Measurements from ENCODE around the gene GSTT2B.
"Not testable (repeated sequence)": the region's sequence is repeated elsewhere in the genome, so short reads cannot be mapped to it uniquely, and the experiment has no call there.

GSTT2B gene

DNA sequence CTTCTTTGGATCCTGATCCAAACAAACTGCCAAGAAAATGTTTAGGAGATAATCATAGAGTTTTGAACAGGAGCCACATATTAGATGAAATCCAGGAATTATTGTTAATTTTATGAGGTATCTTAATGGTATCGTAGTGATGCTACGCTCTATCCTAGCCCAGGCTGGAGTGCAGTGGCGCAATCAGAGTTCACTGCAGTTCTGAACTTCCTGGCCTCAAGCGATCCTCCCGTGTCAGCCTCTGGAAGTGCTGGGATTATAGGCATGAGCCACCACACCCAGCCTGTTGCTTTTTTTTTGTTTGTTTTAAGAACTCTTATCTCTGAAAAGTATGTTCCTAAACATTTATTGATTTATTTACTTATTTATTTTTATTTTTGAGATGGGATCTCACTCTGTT, 41.9 kb upstream of the GSTT2B start:
- Histone ChIP-seq H3K9me3 (ENCODE audit: low read length) (no peaks in the 10 kb centered on the region), H3K27me3 (ENCODE audit: control insufficient read depth in 1 of 2, insufficient read depth in 2 of 2, low read length in 2 of 2) (no peaks in the 10 kb centered on the region), H3K9ac (ENCODE audit: low read length) (no peak overlapping the region), H3K27ac (ENCODE audit: low read depth, low read length) (no peak overlapping the region), H3K4me3 (ENCODE audit: low read depth in 1 of 2, low read length in 2 of 2) (no peak overlapping the region), H3K4me1 (ENCODE audit: insufficient read depth, low read length) (peaks cover 11% of the 10 kb centered on the region), H3K36me3 (ENCODE audit: insufficient read depth, low read length) (no peaks in the 10 kb centered on the region)

DNA sequence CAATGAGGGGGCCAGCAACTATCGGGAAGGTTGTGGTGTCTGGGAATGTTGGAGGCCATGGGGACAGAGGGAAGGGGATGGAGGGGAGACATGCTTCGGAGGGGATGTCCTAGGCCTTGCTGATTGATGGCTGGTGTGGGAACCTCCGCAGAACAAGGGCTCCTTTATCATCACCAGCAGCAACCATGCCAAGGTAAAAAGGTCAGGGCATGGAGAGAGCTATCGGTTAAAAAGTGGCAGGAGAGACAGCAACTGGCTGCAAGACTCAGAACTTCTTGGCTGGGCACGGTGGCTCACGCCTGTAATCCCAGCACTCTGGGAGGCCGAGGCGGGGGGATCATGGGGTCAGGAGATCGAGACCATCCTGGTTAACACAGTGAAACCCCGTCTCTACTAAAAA, 41.3 kb upstream of the GSTT2B start:
- no peak overlapping the region for H3K27ac ChIP-seq (ENCODE audit: low read depth, low read length)
- no peaks in the 10 kb centered on the region for H3K27me3 ChIP-seq (ENCODE audit: control insufficient read depth in 1 of 2, insufficient read depth in 2 of 2, low read length in 2 of 2)
- H3K36me3 ChIP-seq (ENCODE audit: insufficient read depth, low read length), result no peaks in the 10 kb centered on the region
- H3K4me1 ChIP-seq (ENCODE audit: insufficient read depth, low read length), result peaks cover 11% of the 10 kb centered on the region
- H3K9me3 ChIP-seq (ENCODE audit: low read length), result no peaks in the 10 kb centered on the region
- no peak overlapping the region for H3K9ac ChIP-seq (ENCODE audit: low read length)
- no peak overlapping the region for H3K4me3 ChIP-seq (ENCODE audit: low read depth in 1 of 2, low read length in 2 of 2)

DNA sequence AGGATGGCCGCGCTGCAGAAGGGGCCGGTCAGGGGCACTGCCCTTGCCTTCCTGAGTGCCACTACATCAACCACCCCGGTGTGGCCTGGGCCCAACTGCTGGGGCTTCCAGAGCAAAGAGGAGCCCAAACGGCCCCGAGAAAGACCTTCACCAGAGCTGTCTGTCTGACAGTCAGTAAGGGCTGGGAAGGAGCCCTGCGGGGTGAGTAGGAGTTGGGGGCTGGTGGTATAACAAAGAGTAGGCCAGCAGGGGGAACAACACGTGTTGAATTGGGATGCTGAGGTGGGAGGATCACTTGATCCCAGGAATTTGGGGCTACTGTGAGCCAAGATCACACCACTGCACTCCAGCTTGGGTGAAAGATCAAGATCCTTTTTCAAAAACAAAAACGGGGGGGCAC, 40.3 kb upstream of the GSTT2B start:
- Histone ChIP-seq H3K9ac (ENCODE audit: low read length) (no peak overlapping the region), H3K9me3 (ENCODE audit: low read length) (no peaks in the 10 kb centered on the region), H3K27ac (ENCODE audit: low read depth, low read length) (no peak overlapping the region), H3K36me3 (ENCODE audit: insufficient read depth, low read length) (no peaks in the 10 kb centered on the region), H3K4me3 (ENCODE audit: low read depth in 1 of 2, low read length in 2 of 2) (no peak overlapping the region), H3K4me1 (ENCODE audit: insufficient read depth, low read length) (peaks cover 11% of the 10 kb centered on the region), H3K27me3 (ENCODE audit: control insufficient read depth in 1 of 2, insufficient read depth in 2 of 2, low read length in 2 of 2) (no peaks in the 10 kb centered on the region)

DNA sequence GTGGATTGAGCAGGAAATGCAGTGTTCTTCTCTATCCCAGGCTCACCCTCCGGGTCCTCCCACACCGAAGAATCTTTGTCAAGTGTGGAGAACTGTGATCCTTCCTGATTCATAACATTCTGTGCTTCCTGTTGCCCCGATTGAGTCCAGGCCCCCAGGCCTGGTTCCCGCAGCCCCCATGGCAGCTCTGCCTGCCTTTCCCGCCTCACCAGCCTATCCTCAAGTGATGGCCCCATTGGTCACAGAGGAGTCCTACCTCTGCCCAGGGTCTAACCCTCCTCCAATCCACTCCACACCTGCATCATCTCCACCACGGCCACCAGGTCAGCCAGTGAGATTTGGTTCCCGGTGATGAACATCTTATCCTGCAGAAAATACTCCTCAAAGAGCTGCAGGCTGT, 38.8 kb upstream of the GSTT2B start:
- H3K4me1 ChIP-seq (ENCODE audit: insufficient read depth, low read length); H3K4me3 ChIP-seq (ENCODE audit: low read depth in 1 of 2, low read length in 2 of 2); H3K36me3 ChIP-seq (ENCODE audit: insufficient read depth, low read length); H3K9ac ChIP-seq (ENCODE audit: low read length); H3K27ac ChIP-seq (ENCODE audit: low read depth, low read length); H3K27me3 ChIP-seq (ENCODE audit: control insufficient read depth in 1 of 2, insufficient read depth in 2 of 2, low read length in 2 of 2); H3K9me3 ChIP-seq (ENCODE audit: low read length): not testable (repeated sequence)

DNA sequence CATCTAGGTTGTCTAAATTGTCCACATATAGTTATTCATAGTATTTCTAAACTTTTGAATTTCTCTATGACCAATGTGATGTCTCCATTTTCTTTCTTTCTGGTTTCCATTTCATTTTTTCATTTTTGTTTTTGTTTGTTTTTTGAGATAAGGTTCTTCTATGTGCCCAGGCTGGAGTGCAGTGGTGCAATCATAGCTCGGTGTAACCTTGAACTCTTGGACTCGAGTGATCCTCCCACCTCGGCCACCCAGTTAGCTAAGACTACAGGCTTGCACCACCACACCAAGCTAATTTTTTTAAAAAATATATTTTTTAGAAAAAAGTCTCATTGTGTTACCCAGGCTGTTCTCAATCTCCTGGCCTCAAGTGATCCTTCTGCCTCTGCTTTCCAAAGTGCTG, 36.1 kb upstream of the GSTT2B start:
- H3K4me3 ChIP-seq (ENCODE audit: low read depth in 1 of 2, low read length in 2 of 2), result no peak overlapping the region
- H3K9ac ChIP-seq (ENCODE audit: low read length), result no peak overlapping the region
- H3K4me1 ChIP-seq (ENCODE audit: insufficient read depth, low read length), result no peaks in the 10 kb centered on the region
- no peaks in the 10 kb centered on the region for H3K27me3 ChIP-seq (ENCODE audit: control insufficient read depth in 1 of 2, insufficient read depth in 2 of 2, low read length in 2 of 2)
- no peak overlapping the region for H3K27ac ChIP-seq (ENCODE audit: low read depth, low read length)
- H3K36me3 ChIP-seq (ENCODE audit: insufficient read depth, low read length), result no peaks in the 10 kb centered on the region
- H3K9me3 ChIP-seq (ENCODE audit: low read length), result no peaks in the 10 kb centered on the region

DNA sequence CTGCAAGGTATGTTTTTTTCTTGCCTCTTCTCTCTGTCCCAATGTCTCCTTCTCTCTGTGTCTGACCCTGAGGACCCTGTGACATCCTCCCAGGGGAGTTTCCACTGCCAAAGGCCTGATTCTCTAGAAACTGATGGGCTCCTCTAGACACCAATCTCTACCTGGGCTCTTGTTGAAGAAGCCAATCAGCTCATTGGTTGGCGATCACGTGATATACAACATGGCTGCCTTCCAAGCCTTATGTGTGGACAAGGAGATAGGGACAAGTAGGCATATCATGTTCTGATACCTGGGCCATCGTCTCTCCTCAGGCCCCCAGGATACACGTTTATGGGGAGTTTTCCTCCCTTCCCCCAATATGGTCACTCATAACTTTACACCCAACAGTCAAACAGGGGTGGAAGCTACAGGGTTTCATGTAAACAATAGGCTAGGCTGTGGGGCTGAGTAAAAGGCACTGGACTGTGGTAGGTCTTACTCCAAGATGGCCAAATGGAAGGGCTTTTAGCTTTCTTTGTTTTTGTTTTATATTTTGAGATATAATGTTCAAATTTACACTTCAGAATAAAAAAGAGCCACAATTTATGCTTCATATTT, 32.7 kb upstream of the GSTT2B start:
- not testable (repeated sequence) for H3K27me3 ChIP-seq (ENCODE audit: control insufficient read depth in 1 of 2, insufficient read depth in 2 of 2, low read length in 2 of 2)

DNA sequence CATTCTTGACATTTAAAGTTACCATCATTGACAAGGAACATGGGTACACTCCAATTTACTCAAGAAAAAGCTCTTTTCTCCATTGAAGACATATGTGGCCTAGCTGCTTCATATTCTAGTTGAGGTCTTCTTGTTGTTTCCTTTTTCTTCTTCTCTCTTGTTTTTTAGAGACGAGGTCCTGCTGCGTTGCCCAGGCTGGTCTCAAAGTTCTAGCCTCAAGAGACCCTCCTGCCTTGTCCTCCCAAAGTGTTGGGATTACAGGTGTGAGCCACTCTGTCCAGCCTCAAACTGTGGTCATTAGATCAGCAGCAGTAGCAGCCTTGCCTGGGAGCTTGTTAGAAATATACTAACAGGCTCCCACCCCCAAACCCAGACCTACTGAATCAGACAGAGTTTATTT, 32.1 kb upstream of the GSTT2B start:
- not testable (repeated sequence) for H3K4me1 ChIP-seq (ENCODE audit: insufficient read depth, low read length); H3K27ac ChIP-seq (ENCODE audit: low read depth, low read length); H3K27me3 ChIP-seq (ENCODE audit: control insufficient read depth in 1 of 2, insufficient read depth in 2 of 2, low read length in 2 of 2); H3K36me3 ChIP-seq (ENCODE audit: insufficient read depth, low read length); H3K4me3 ChIP-seq (ENCODE audit: low read depth in 1 of 2, low read length in 2 of 2); H3K9ac ChIP-seq (ENCODE audit: low read length); H3K9me3 ChIP-seq (ENCODE audit: low read length)

More for the DNA sequence above, 32.7 kb upstream of the GSTT2B start:
- not testable (repeated sequence) for H3K9me3 ChIP-seq (ENCODE audit: low read length); H3K27ac ChIP-seq (ENCODE audit: low read depth, low read length); H3K9ac ChIP-seq (ENCODE audit: low read length); H3K36me3 ChIP-seq (ENCODE audit: insufficient read depth, low read length); H3K4me1 ChIP-seq (ENCODE audit: insufficient read depth, low read length); H3K4me3 ChIP-seq (ENCODE audit: low read depth in 1 of 2, low read length in 2 of 2)

DNA sequence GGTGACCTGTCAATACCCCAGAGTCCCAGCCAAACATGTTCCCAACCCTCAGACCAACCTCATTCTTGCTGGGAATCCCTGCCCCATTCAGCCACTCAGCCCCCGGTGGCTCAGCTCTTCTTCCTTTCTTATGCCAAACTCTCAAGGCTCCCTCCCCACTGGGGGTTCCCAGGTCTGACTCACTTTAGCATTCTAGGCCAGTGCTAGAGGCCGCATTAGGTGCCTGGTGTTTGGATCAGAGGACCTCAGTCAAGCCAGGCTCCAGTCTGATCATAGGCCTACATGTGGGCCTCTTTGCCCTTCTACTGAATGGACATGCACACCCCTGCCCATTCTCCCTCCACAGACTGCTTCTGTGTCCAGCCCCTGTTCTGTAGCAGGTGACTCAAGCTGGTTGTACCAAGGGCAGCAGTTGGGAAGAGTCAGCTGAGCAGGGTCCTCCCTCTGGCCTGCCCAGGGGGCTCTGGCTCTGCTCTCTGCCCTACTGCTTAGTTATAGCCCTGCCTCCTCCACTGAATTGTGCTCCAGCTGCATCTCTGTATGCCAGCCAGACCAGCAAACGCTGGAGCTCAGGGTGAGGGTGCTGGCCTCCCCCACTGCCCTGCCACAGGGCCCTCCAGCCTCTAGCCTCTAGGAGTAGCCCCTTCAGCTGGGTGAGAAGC, 28.7 kb upstream of the GSTT2B start:
- not testable (repeated sequence) for H3K36me3 ChIP-seq (ENCODE audit: insufficient read depth, low read length); H3K27me3 ChIP-seq (ENCODE audit: control insufficient read depth in 1 of 2, insufficient read depth in 2 of 2, low read length in 2 of 2); H3K27ac ChIP-seq (ENCODE audit: low read depth, low read length); H3K4me3 ChIP-seq (ENCODE audit: low read depth in 1 of 2, low read length in 2 of 2); H3K4me1 ChIP-seq (ENCODE audit: insufficient read depth, low read length); H3K9ac ChIP-seq (ENCODE audit: low read length); H3K9me3 ChIP-seq (ENCODE audit: low read length)

DNA sequence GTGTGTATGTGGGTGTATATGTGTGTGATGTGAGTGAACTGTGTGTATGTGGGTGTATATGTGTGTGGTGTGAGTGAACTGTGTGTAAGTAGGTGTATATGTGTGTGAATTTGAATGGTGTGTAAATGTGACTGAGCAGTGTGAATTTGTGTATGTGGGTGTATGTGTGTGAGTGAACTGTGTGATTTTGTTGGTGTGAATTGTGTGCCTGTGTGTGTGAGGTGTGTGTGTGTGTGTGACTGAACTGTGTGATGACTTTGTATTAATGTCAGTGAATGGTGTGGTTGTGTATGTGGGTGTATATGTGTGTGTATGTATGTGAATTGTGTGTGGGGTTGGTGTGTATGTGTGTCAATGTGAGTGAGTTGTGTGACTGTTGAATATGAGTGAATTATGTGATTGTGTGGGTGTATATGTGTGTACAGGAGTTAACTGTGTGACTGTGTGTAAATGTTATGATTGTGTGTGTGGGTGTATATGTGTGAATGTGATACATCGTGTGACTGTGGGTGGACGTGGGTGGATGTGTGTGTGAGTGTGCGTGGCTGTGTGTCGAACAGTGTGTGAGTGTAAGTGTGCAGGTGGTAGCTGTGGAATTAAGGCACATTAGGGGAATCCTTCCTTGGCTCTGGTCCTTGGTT, 25.7 kb upstream of the GSTT2B start:
- not testable (repeated sequence) for H3K9ac ChIP-seq (ENCODE audit: low read length); H3K36me3 ChIP-seq (ENCODE audit: insufficient read depth, low read length); H3K27ac ChIP-seq (ENCODE audit: low read depth, low read length); H3K27me3 ChIP-seq (ENCODE audit: control insufficient read depth in 1 of 2, insufficient read depth in 2 of 2, low read length in 2 of 2); H3K4me3 ChIP-seq (ENCODE audit: low read depth in 1 of 2, low read length in 2 of 2); H3K4me1 ChIP-seq (ENCODE audit: insufficient read depth, low read length); H3K9me3 ChIP-seq (ENCODE audit: low read length)

DNA sequence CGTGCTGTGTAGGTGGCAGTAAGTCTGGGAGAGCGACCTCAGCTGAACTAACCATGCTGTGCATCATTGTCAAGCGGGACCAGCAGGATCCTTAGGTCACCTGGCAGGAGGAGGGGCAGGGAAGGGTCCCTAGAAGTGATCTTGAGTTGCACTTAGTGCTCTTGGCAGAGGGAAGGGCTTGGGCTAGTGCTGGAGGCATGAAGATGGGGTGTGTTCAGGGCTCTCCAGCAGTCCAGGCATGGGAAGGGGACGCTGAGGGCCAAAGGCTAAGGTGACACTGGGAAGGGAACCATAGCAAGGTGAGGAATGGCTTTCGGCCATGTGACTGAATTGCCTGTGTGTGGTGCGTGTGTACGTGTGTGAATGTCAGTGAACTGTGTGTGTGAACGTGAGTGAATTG, 25.1 kb upstream of the GSTT2B start:
- H3K36me3 ChIP-seq (ENCODE audit: insufficient read depth, low read length); H3K27ac ChIP-seq (ENCODE audit: low read depth, low read length); H3K4me1 ChIP-seq (ENCODE audit: insufficient read depth, low read length); H3K9ac ChIP-seq (ENCODE audit: low read length); H3K27me3 ChIP-seq (ENCODE audit: control insufficient read depth in 1 of 2, insufficient read depth in 2 of 2, low read length in 2 of 2); H3K9me3 ChIP-seq (ENCODE audit: low read length); H3K4me3 ChIP-seq (ENCODE audit: low read depth in 1 of 2, low read length in 2 of 2): not testable (repeated sequence)

DNA sequence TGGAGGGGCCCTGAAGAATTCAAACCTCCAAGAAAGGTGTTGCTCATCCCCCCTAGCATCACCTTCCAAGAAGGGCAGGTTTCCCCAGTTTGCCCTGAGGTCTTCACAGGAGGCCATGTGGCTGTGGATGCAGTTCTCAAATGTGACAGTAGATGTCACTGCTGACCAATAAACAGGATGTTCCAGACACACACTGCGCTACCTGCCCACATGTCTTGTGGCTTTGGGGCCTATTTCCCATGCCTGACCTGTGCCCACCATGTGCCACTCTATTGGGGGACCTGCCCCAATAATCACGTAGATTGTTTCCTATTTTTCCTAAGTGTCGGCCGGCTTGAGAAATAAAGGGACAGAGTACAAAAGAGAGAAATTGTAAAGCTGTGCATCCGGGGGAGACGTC, 23.4 kb upstream of the GSTT2B start:
- Histone ChIP-seq H3K36me3 (ENCODE audit: insufficient read depth, low read length) (no peaks in the 10 kb centered on the region), H3K27me3 (ENCODE audit: control insufficient read depth in 1 of 2, insufficient read depth in 2 of 2, low read length in 2 of 2) (no peaks in the 10 kb centered on the region), H3K27ac (ENCODE audit: low read depth, low read length) (no peak overlapping the region), H3K4me3 (ENCODE audit: low read depth in 1 of 2, low read length in 2 of 2) (no peak overlapping the region), H3K9ac (ENCODE audit: low read length) (no peak overlapping the region), H3K9me3 (ENCODE audit: low read length) (no peaks in the 10 kb centered on the region), H3K4me1 (ENCODE audit: insufficient read depth, low read length) (no peaks in the 10 kb centered on the region)

DNA sequence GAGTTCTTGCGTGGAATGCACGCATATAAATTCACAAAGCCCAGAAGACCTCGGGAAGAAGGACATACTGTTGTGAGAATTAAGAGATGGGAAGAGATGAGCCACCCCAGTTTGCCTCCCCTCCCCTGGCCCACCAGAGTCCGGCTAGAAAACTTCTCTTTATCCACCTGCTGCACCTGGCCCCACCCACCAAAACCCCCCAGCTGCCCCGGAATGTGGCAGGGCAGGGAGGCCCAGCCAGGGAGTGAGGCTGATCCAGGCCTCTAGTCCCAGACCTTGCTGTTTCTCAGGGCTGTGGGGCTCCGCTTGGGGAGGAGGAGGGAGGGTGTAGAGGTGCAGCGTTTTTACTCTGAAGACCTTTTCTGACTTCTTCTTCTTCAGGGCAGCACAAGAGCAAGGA, 19.6 kb upstream of the GSTT2B start:
- H3K4me3 ChIP-seq (ENCODE audit: low read depth in 1 of 2, low read length in 2 of 2); H3K27ac ChIP-seq (ENCODE audit: low read depth, low read length); H3K4me1 ChIP-seq (ENCODE audit: insufficient read depth, low read length); H3K36me3 ChIP-seq (ENCODE audit: insufficient read depth, low read length); H3K27me3 ChIP-seq (ENCODE audit: control insufficient read depth in 1 of 2, insufficient read depth in 2 of 2, low read length in 2 of 2); H3K9ac ChIP-seq (ENCODE audit: low read length); H3K9me3 ChIP-seq (ENCODE audit: low read length): not testable (repeated sequence)

Data from muscle layer of colon (tissue), 2 donors.